ENCODE results near the gene STAC.

DNA sequence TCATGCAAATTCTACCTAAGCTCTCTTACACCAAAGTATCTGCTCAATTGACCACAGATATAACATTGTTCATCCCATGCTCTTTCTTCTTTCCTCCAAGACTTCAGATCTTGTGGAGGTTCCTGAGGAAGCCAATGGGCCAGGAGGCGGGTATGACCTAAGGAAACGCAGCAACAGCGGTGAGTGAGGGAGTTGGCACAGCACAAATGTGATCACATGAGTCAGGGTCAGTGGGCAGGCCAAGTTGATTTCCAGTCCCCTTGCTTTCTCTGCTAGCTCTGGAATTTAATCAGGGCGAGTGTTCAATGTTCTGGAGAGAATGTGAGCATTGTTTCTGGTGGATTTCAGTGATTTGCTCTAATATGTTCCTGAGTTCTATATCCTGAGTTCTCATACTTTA lies 112.7 kb downstream of the STAC start:
- TF ChIP-seq EZH2 (IDR thresholded peaks at IDR 0.05; ENCODE audit: borderline replicate concordance, low read depth, low read length, poor library complexity, severe bottlenecking) = no peak
- TF ChIP-seq, protein P1, sequence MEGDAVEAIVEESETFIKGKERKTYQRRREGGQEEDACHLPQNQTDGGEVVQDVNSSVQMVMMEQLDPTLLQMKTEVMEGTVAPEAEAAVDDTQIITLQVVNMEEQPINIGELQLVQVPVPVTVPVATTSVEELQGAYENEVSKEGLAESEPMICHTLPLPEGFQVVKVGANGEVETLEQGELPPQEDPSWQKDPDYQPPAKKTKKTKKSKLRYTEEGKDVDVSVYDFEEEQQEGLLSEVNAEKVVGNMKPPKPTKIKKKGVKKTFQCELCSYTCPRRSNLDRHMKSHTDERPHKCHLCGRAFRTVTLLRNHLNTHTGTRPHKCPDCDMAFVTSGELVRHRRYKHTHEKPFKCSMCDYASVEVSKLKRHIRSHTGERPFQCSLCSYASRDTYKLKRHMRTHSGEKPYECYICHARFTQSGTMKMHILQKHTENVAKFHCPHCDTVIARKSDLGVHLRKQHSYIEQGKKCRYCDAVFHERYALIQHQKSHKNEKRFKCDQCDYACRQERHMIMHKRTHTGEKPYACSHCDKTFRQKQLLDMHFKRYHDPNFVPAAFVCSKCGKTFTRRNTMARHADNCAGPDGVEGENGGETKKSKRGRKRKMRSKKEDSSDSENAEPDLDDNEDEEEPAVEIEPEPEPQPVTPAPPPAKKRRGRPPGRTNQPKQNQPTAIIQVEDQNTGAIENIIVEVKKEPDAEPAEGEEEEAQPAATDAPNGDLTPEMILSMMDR (conservative IDR thresholded peaks at IDR 0.05; ENCODE audit: low read depth, low read length) = no peak

Measured in A673 (cell line).